NB4 (cell line): ENCODE results near the gene ACOT7.

ENCODE experiments used
- DNase-seq: peaks from one replicate; pipeline ENCODE4 v3.0.0; 2010; ENCODE audit warnings: low read depth
- H3K4me3 ChIP-seq: one replicate; pipeline ENCODE4 v1.5.1; 2011; ENCODE audit warnings: mild to moderate bottlenecking, low read depth, low read length, moderate library complexity
- CTCF ChIP-seq: IDR thresholded peaks from one replicate; pipeline ENCODE4 v1.5.1; 2012; ENCODE audit warnings: low read depth, low read length
- MAX ChIP-seq: IDR thresholded peaks from 2 replicates; pipeline ENCODE4 v1.6.1; 2011; ENCODE audit warnings: low read depth, low read length
- MYC ChIP-seq: IDR thresholded peaks from 2 replicates; pipeline ENCODE4 v1.6.1; 2011; ENCODE audit warnings: low read depth, low read length
- POLR2A ChIP-seq: IDR thresholded peaks from 2 replicates; pipeline ENCODE4 v1.6.1; 2011; ENCODE audit warnings: mild to moderate bottlenecking; ENCODE audit not compliant: insufficient read length; ENCODE audit errors: extremely low read depth

The ACOT7 gene

GRCh38 chr1:6349254-6349943 is 44.2 kb downstream of the ACOT7 start:
- DNase-seq, result no peak
- TF ChIP-seq CTCF (no peak), MAX (no peak), POLR2A (no peak), MYC (no peak)

GRCh38 chr1:6348511-6349191 is 44.9 kb downstream of the ACOT7 start:
- no peak overlapping the region for H3K4me3 ChIP-seq
- peak; percentile 31 for DNase-seq
- TF ChIP-seq MAX, result no peak
- TF ChIP-seq CTCF, result no peak
- no peak for TF ChIP-seq POLR2A
- TF ChIP-seq MYC, result no peak

More at GRCh38 chr1:6349254-6349943, 44.2 kb downstream of the ACOT7 start:
- no peak overlapping the region for H3K4me3 ChIP-seq

GRCh38 chr1:6347641-6348487 is 45.7 kb downstream of the ACOT7 start:
- no peak overlapping the region for H3K4me3 ChIP-seq
- TF ChIP-seq CTCF (peak; percentile 66), MYC (no peak), MAX (no peak), POLR2A (no peak)
- peak; percentile 49 for DNase-seq

- no peak for DNase-seq
- no peak for TF ChIP-seq CTCF
- TF ChIP-seq POLR2A, result no peak
- no peak for TF ChIP-seq MYC
- TF ChIP-seq MAX, result no peak
- no peak overlapping the region for H3K4me3 ChIP-seq
Observed at GRCh38 chr1:6345460-6345859, 48.1 kb downstream of the ACOT7 start.

GRCh38 chr1:6345009-6345408 is 48.6 kb downstream of the ACOT7 start:
- DNase-seq, result no peak
- TF ChIP-seq MYC (no peak), POLR2A (no peak), CTCF (no peak), MAX (no peak)
- H3K4me3 ChIP-seq, result no peak overlapping the region
